NCI-H82 treated with DMSO at 0.1 percent for 48 hours (cell line): ENCODE measurements around the gene SELENON.

Experiments used
- DNase-seq: peaks from one replicate; lab custom pipeline; 2025; ENCODE audit not compliant: unreplicated experiment; lab: John Stamatoyannopoulos, UW

SELENON gene

GRCh38 chr1:25769625-25770383, 30.2 kb upstream of the SELENON start:
- DNase-seq: no peak

- no peak for DNase-seq
Observed at GRCh38 chr1:25770541-25771220, 29.3 kb upstream of the SELENON start.

GRCh38 chr1:25771221-25772114, 28.5 kb upstream of the SELENON start:
- DNase-seq: peak; percentile 71

GRCh38 chr1:25772164-25772563, 27.8 kb upstream of the SELENON start:
- DNase-seq: no peak

- DNase-seq: no peak
Observed at GRCh38 chr1:25772692-25773245, 27.2 kb upstream of the SELENON start.

- no peak for DNase-seq
Observed at GRCh38 chr1:25773441-25774125, 26.4 kb upstream of the SELENON start.

- no peak for DNase-seq
Observed at GRCh38 chr1:25774206-25774803, 25.7 kb upstream of the SELENON start.

GRCh38 chr1:25774921-25775771, 24.8 kb upstream of the SELENON start:
- no peak for DNase-seq

GRCh38 chr1:25779388-25779787, 20.6 kb upstream of the SELENON start:
- DNase-seq: no peak

- DNase-seq: no peak
Observed at GRCh38 chr1:25779894-25780293, 20.1 kb upstream of the SELENON start.

- no peak for DNase-seq
Observed at GRCh38 chr1:25780318-25781129, 19.5 kb upstream of the SELENON start.

- no peak for DNase-seq
Observed at GRCh38 chr1:25781130-25781433, 18.9 kb upstream of the SELENON start.

GRCh38 chr1:25782608-25783201, 17.3 kb upstream of the SELENON start:
- DNase-seq: no peak

- no peak for DNase-seq
Observed at GRCh38 chr1:25784575-25785051, 15.4 kb upstream of the SELENON start.

- DNase-seq: no peak
Observed at GRCh38 chr1:25785333-25786067, 14.5 kb upstream of the SELENON start.

- no peak for DNase-seq
Observed at GRCh38 chr1:25786887-25787759, 12.9 kb upstream of the SELENON start.

- DNase-seq: no peak
Observed at GRCh38 chr1:25787760-25788166, 12.2 kb upstream of the SELENON start.
